Pulmonary artery endothelial cell (primary cell): ENCODE measurements around the gene ACYP2. TPM values are rescaled to one million over a fixed set of nuclear protein-coding genes. Genes with fewer than 3 reads are reported as not detected.
A peak's percentile ranks its signal among the peaks of the same experiment; 100 is the strongest.

Experiments
- DNase-seq: peaks from one replicate; pipeline ENCODE4 v3.0.0-alpha.2; 2011; ENCODE audit warnings: low read depth, low spot score
- total RNA-seq: library from RNA; depleted of rRNA; stranded (reverse); fragments of >200 nt; gene quantifications from 2 replicates; pipeline ENCODE4 v1.2.3, GENCODE V29; 2014

ACYP2 gene
- total RNA-seq, 1 donor from 2014 or later = 3.2 TPM

DNA sequence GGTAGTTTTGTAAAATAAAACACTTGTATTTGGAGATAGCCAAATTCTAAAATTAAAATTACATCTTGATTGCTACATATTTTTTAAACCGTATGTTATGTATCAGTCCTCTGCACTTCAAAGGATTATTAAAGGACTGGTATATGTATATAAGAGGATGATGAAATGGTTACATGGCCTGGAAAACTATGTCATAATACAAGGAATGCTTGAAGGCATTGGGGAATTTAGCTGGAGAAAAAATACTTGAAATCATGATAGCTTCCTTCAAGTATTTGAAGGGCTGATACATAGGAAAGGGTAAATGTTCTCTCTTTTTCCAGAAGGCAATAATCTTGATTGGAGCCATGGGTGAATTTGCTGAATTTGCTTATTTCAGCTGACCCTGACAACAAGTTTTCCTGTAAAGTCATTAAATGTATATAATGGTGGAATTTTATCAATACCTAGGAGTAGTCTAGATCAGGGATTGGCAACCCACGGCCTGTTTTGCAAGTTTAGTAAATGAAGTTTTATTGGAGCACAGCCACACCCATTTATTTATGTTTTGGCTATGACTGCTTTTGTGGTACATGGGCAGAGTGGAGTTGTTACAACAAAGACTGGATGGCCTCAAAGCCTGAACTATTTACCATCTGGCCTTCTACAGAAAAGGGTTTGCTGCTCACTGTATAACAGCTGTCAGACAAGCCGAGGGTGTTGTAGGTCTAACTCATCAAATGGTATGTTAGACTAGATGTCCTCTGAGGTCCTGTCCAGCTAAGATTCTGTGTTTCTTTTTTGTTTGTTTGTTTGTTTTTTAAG, 34.4 kb downstream of the ACYP2 start:
- no peak for DNase-seq

DNA sequence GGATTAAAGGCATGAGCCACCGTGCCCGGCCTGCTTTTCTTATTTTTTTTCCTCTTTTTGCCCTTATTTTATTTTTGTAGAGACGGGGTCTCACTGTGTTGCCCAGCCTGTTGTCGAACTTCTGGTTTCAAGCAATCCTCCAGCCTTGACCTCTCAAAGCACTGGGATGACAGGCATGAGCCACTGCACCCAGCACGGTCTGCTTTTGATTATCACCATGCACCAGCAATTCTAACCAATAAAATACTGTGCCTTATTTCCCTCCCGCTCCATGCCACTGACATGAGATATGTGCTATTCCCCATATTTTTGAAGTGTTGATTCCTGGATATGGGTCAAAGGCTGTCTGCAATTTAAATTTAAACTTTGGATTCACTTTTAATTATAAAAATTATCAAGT, 42.9 kb downstream of the ACYP2 start:
- DNase-seq = no peak

DNA sequence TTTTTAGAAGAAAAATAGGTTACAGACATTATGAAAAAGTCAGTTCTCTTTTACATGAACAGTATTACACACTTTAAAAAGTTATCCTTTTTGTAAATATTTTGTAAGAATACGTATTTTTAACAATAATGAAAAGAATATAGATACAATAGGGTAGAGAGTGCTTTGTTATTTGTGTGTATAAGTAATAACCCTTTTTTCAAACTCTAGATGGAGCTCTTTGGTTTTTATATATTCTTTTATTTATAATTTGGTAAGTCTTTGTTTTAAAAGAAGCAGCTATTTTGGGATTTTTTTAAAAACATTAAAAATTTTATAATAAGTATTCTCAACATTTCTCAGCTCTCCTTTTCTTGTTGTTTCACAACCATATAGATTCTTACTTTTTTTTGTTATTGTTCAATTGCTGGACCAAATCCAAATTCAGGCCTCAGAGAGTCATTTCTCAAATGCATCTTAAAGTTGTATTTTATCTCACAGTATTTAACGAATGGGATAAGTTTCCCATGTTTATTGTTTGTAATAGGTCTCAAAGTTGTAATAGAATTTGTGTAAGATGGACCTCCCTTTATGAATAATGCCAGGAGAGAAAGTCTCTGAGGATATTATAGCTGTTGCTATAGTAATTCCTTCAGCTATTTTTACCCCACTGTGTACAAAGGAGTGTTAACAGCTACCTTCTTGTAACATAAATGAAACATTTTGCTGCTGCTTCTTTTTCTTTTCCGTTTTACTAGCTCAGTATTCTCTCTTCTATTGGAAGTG, 46.4 kb downstream of the ACYP2 start:
- no peak for DNase-seq

DNA sequence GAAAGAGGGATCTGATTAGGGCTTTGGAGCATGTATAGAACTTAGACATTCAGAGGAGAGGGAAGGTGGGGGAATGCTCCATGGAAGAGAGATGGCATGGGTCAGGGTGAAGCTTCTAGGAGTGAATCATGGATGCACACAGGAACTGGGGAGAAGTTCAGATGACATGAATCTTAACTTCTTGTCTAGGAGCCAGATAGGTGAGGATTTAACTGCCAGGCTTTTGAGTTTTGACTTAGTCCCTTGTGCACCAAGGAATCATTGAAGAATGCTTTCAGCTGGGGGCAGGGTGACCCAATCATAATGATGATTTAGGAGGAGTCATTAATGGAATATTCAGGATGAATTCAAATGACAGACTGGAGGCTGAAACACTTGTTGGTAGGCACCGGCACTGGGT, 48.7 kb downstream of the ACYP2 start:
- no peak for DNase-seq

DNA sequence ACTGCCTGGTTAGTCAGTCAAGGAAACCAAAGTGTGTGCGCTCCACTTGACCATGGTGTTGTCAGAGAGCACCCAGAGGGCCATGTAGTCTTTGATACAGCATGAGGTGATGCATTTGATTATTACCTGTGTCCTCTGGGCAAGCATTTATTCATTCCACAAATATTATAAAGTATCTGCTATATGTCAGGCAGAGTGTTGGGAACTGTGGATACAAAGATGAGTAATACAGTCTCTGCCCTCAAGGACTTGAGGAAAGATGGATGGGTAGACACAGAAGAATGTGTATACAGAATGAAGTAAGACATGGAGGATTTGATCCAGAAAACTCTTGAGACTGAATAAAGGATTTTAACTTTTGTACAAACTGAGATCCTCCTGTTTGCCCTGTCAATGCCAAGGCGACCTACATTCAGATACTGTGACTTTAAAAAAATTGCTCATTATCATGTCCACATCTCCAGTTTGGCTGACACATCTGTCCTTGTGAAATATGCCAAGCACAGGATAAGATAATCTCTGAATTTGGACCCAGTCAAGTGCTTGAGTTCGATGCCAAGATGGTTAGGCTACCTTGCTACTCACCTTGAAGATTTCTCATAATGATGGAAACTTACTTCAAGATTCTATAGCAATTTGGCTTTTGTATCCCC, 50.8 kb downstream of the ACYP2 start:
- no peak for DNase-seq

DNA sequence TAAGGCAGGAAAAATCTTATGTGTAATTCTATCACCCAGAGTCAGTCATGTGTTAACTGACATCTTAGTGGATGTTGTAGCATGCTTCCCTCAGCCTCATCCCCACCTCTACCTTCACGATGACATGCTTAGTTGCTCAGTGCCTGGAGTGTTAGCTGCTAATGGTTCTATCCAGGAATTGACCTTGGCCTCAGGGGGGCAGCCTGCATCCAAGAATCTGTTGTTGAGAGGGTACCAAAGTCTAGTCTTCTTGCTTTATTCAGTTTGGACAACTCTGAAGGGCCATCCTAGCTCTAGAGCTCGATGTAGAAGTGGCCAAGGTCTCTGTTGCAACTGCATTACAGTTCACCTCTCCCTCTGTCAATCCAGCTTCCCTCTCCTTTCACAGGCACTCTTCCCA, 61.2 kb downstream of the ACYP2 start:
- peak; percentile 13 for DNase-seq

DNA sequence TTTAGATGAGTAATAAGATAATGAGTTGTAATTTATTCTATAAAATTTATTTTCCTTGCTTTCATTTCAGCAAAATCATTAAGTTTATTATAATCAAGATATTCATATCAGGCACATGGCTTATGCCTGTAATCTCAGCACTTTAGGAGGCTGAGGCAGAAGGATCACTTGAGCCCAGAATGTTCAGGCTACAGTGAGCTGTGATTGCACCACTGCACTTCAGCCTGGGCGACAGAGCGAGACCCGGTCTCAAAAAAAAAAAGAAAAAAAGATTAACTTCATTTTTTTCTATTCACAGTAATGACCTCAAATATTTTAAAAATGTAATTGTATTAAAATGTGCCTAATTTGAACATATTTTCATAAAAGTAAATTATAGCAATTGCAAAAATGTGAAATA, 67.9 kb downstream of the ACYP2 start:
- DNase-seq = no peak

DNA sequence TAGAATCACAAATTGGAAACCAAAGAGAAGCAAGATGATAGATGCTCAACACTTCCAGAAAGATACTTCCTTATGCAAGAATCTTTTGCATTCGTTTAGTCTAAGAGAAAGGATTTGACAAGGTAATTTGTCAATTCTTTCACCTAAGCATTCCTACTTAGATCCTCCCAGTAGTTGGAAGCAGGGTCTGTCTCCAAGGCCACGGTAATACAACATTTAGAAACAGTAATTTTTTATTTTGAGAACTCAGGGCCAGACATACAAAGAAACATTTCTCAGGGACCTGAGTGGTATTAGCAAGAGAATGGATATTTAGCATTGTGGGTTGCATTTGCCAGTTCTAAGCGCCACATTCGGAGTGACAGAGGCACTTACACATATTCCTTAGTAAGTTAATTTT, 68.6 kb downstream of the ACYP2 start:
- DNase-seq = no peak

DNA sequence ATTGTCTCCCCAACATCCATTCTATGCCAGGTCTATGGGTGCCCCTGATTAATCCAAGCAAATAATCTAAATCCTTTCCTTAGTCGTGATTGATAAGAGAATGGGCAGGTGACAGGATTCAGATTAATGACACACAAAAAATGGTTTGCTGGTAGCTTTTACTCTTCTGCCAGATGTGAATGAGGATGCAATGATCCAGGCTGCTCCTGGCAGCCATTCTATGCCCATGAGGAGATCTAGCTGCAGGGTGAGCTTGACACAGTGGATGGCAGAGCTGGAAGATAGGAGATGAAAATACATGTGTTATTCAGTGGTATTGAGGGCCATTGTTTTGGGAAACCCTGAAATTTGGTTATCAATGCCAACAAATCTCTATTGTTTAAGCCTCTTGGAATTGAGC, 69.7 kb downstream of the ACYP2 start:
- DNase-seq = no peak

DNA sequence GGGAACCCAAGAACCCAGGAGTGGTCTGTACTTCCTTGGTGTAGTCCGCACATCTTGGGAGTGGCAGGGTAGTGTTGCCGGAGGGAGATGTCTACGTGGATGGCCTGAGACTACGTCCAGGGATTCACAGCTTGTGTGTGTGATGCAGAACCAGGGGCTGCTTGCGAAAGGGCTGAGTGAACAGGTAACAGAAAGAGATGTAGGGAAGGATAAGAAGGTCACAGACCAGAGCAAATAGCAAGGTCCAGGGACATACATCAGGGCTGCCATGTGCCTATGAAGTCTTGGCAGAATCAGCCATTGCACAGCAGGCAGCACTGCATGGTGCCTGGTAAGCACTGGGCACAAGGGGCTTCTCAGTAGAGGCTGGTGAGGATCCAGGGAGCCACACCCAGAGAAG, 71.9 kb downstream of the ACYP2 start:
- DNase-seq = no peak

DNA sequence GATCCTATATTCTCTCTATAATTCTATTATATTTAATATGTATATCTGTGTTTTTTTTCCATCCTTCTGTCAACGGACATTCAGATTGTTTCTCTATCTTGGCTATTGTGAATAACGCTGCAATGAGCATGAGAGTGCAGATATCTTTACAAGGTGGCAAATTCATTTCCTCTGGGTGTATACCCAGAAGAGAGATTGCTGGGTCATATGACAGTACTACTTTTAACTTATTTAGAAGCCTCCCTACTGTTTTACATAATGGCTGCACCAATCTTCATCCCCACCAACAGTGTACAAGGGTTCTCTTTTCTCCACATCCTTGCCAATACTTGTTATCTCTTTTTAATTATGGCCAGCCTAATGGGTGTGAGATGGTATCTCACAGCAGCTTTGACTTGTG, 74.1 kb downstream of the ACYP2 start:
- DNase-seq = no peak

DNA sequence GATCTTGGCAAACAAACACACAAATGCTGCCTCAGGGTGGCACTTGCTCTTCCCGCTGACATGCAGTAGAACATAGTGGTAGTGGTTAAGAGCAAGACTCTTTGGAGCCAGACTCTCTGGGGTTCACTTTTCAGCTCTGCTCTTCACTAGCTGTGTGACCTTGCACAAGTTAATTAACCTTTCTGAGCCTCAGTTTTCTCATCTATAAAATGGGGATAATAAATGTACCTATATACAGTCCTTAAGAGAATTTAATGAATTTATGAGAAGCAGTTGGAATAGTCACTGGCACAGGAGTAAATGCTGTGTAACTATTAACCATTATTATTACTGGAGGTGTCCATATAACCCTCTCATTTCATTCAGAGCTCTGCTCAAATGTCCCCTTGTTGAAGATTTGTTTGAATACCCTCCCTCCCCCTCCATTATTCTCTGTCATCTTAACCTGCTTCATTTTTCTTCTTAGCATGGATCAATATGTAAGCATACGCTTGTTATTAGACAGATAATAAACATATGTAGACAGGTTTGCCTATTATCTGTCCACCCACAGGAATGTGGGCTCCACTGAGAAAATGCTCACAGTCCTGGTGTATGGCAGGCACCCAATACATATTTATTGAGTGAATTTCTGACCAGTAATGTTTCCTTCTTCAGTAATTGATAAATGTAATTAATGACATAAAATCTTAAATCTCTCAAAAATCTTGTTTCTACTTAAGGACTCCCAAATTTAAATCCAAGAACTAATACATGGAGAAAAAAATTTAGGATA, 76.1 kb downstream of the ACYP2 start:
- DNase-seq = no peak

DNA sequence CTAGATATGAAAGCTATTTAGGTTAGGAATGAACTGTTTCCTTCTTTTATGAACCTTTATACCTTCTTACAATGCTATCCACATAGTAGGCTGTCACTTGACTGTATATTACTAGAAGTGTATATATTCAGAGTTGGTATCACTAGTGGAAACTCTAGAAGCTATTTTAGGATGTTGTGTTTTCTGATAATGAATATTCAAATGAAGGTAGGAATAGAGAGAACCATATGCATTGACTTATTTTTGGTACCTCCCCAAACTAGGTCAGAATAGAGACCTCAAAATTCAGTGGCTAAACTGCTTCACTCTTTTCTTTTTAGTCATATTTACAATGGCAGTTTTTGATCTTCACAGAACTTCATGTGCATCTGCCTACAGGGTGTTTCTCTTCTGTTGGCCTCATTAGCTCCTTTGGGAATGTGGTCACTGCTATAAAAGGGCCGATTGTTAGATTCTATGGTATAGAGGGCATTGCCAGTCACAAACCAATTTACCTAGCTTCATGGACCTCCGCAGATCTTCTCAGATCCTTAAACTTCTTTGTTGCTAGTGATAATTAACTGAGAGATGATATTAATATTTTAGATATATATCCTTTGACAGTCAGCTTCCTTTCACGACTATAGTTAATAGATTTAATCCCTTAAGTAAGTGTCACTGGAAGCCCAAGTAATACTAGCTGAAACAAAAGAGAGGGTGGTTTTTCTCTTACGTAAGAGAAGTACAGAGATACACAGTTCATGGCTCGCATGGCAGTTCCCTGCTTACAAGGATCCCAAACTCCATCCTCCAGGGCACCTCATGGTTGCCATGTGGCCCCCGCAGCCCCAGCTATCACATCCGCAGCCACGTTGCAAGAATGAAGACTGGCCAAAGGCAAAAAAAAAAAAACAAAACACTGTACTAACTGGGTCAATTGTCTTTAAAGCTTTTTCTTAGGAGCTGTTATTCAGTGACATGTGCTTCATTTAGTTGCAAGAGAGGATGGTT, 79.6 kb downstream of the ACYP2 start:
- no peak for DNase-seq

DNA sequence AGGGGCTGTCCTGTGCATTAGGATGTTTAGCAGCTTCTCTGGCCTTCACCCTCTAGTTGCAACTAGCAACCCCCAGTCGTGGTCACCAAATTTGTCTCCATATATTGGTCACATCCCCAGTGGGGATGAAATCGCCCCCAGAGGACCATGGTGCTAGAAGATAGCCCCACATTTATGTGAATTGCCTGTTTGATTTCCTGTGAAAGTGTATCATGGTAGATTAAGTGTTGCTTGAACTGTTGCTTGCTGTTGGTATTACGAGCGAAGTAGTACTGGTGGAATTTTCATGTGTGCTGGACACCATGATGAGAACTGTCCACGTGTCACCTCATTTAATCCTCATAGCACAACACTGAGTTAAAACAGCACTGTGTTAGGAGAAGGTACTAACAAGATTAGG, 81.2 kb downstream of the ACYP2 start:
- DNase-seq = no peak

DNA sequence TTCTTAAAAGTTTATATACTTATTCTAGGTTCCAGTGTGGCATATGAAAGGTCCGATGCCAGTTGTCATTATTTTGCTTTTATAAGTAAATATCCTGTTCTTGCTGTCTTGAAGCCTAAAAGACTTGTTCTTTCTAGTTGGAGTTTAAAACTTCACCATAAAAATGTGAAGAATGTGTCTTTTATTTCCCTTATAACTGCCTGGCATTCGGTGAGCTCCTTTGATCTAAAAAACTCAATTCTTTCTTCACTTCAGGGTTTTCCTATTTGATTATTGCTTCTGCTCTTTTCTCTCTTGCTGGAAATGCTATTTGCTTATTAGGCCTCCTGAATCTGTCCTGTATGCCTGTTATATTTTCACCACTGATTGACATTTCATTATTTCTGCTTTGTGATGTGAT, 89.1 kb downstream of the ACYP2 start:
- no peak for DNase-seq

DNA sequence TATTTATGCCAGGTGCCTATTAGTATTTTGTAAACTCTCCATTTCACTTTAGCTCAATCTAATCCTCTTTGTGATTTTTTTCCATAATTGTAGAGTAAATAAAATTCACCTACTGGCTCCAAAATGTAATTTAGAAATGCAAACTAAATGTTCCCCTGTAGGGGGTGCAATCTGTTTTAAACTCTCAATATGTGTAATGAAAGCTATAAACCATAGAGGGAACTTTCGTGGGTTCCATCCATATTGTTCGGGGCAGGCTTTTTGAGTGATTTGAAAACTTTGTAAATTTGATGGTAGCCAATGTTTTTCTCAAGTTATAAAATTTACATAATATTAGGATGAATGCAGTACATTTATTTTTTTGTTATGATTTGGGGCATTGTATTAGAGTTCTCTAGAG, 91.2 kb downstream of the ACYP2 start:
- no peak for DNase-seq

DNA sequence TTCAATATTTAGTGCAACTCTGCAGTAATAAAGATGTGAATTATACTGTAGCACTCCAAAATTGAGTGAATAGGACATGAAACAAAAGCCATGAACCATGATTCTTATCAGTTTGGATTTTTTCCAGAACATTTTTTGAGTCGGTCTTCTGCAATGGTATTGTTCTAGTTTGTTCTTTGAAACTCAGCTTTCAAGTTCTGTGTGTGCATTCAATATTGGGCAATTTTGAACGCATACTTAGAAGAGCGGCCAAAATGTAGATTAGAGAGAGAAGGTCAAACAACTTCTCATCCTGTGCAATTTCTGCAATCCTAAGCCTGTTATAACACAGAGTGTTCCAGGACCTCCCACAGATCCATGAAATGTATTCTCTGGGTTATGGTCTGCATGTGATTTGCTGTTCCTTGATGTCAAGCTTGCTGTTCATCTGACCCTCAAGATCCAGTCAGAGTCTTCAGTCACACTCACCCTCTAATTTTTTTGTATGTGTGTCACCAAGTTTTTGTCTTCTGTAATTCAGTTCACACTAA, 92.3 kb downstream of the ACYP2 start:
- DNase-seq = no peak

DNA sequence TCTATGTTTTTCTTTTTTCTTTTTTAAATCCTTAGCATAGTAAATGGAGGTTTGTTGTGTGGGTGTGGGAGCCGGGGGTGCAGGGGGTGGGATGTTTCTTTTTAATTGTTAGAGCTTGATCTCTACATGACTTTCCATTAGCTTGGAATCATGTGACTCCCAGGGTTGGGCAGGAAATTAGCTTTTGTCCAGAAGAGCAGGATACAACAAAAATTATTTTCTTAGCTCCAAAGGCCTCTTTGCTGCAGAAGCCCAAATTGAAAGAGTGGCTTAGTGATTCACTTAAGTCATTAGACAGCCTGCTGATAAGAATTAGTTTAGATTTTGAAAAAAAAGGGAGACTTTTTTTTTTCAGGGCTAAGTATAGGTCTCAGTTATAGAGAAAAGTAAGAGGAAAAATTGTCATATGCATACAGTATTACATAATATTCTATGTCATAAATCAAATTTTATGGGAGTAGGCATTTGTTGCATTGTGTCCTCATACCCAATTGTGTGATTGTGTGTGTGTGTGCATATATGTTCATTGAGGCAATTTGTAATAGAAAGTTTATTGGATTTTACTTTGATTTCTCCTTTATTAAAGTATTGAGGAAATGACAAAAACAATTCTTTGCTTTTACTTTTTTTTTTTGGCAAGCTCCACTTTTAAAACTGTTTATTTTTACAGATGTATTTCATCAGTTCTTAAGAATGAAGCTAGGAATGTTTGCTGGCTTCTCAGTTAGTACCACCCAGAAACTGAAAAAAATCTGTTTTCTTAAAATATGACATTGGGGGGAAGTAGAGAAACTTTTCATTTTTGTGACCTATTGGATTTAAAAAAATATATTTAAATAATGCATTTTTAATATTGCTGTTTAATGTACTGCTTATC, 93.2 kb downstream of the ACYP2 start:
- DNase-seq = no peak

DNA sequence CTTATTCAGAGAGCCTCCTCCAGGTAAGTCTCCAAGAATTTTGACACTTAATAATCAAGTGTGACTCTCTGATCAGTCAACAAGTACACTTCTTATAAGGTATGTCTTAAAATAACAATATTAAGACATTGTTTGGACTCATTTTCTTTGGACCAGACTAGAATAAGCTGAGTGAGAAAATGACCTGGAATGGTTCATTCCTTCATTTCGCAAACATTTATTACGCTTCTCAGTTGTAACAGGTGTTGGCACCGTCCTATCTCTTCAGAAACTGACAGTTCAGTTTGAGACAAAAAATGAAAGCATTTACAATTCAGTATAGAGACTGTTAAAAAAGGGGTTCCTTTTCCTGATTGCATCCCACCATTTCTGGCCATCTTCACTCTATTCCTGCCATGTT, 94.0 kb downstream of the ACYP2 start:
- no peak for DNase-seq
